HEK293T (cell line): ENCODE results near the gene OPCML.

ENCODE experiments used
- CTCF ChIA-PET: fragments of 350-600 bp; formaldehyde crosslinking; extraction: SDS; loops from one replicate; lab custom pipeline; 2021; ENCODE audit warnings: antibody characterized with exemption, inconsistent platforms; lab: Yijun Ruan, JAX
- POLR2A ChIA-PET: fragments of 350-600 bp; formaldehyde crosslinking; extraction: SDS; loops from one replicate; lab custom pipeline; 2020; ENCODE audit warnings: antibody characterized with exemption, inconsistent platforms; lab: Yijun Ruan, JAX
- DNase-seq: peaks from one replicate; pipeline ENCODE4 v3.0.0; 2012; ENCODE audit warnings: mixed read lengths; ENCODE audit errors: extremely low spot score
- ARNT ChIP-seq: fragments of 450-650 bp; IDR thresholded peaks from 2 replicates; pipeline ENCODE4 v1.6.1; 2017; ENCODE audit warnings: mild to moderate bottlenecking
- BHLHE40 ChIP-seq: fragments of 450-650 bp; IDR thresholded peaks from 2 replicates; pipeline ENCODE4 v1.6.1; 2016; ENCODE audit warnings: mild to moderate bottlenecking, moderate library complexity, borderline replicate concordance
- CTBP1 ChIP-seq: fragments of 450-650 bp; IDR thresholded peaks from 2 replicates; pipeline ENCODE4 v1.6.1; 2016; ENCODE audit warnings: borderline replicate concordance
- ELF4 ChIP-seq: fragments of 450-650 bp; IDR thresholded peaks from 2 replicates; pipeline ENCODE4 v1.6.1; 2017; ENCODE audit warnings: antibody characterized with exemption
- FOXA1 ChIP-seq: fragments of 450-650 bp; IDR thresholded peaks from 2 replicates; pipeline ENCODE4 v1.6.1; 2016; ENCODE audit warnings: mild to moderate bottlenecking
- FOXK2 ChIP-seq: fragments of 450-650 bp; IDR thresholded peaks from 2 replicates; pipeline ENCODE4 v1.6.1; 2016; ENCODE audit warnings: mild to moderate bottlenecking
- FOXM1 ChIP-seq: fragments of 450-650 bp; IDR thresholded peaks from 2 replicates; pipeline ENCODE4 v1.6.1; 2017; ENCODE audit warnings: mild to moderate bottlenecking, borderline replicate concordance
- HDGF ChIP-seq: fragments of 450-650 bp; IDR thresholded peaks from 2 replicates; pipeline ENCODE4 v1.6.1; 2017; ENCODE audit warnings: antibody characterized with exemption, borderline replicate concordance
- L3MBTL2 ChIP-seq: fragments of 450-650 bp; conservative IDR thresholded peaks from 2 replicates; pipeline ENCODE4 v1.6.1; 2016; ENCODE audit warnings: mild to moderate bottlenecking
- LEF1 ChIP-seq: fragments of 450-650 bp; IDR thresholded peaks from 2 replicates; pipeline ENCODE4 v1.6.1; 2017; ENCODE audit warnings: mild to moderate bottlenecking, borderline replicate concordance
- NFRKB ChIP-seq: fragments of 450-650 bp; IDR thresholded peaks from 2 replicates; pipeline ENCODE4 v1.6.1; 2016; ENCODE audit warnings: mild to moderate bottlenecking, moderate library complexity
- PKNOX1 ChIP-seq: fragments of 450-650 bp; IDR thresholded peaks from 2 replicates; pipeline ENCODE4 v1.6.1; 2016
- SP1 ChIP-seq: fragments of 450-650 bp; IDR thresholded peaks from 2 replicates; pipeline ENCODE4 v1.6.1; 2017
- SUZ12 ChIP-seq: fragments of 450-650 bp; IDR thresholded peaks from 2 replicates; pipeline ENCODE4 v1.6.1; 2016; ENCODE audit warnings: mild to moderate bottlenecking
- TARDBP ChIP-seq: fragments of 450-650 bp; IDR thresholded peaks from 2 replicates; pipeline ENCODE4 v1.6.1; 2016
- ZNF384 ChIP-seq: fragments of 450-650 bp; IDR thresholded peaks from 2 replicates; pipeline ENCODE4 v1.6.1; 2016

Gene OPCML

GRCh38 chr11:132447761-132448160, 1084.5 kb downstream of the OPCML start:
- CTCF ChIA-PET, result no interaction called here
- no peak for DNase-seq
- POLR2A ChIA-PET, result no interaction called here
- TF ChIP-seq FOXK2 (no peak), HDGF (no peak), PKNOX1 (no peak), CTBP1 (no peak), ZNF384 (no peak), NFRKB (no peak)

GRCh38 chr11:132445859-132446291, 1086.4 kb downstream of the OPCML start:
- no peak for DNase-seq
- POLR2A ChIA-PET, result no interaction called here
- CTCF ChIA-PET, result no interaction called here
- TF ChIP-seq L3MBTL2 (no peak), SUZ12 (no peak), ZNF384 (no peak), HDGF (no peak)

GRCh38 chr11:132444911-132445310, 1087.4 kb downstream of the OPCML start:
- DNase-seq, result no peak
- ChIA-PET CTCF (no interaction called here), POLR2A (no interaction called here)
- TF ChIP-seq ZNF384, result no peak
- TF ChIP-seq LEF1, result no peak
- no peak for TF ChIP-seq PKNOX1
- no peak for TF ChIP-seq ELF4
- no peak for TF ChIP-seq TARDBP
- TF ChIP-seq FOXA1, result no peak
- no peak for TF ChIP-seq FOXK2
- no peak for TF ChIP-seq CTBP1
- no peak for TF ChIP-seq SP1

GRCh38 chr11:132439711-132440255, 1092.5 kb downstream of the OPCML start:
- CTCF ChIA-PET, result no interaction called here
- no peak for TF ChIP-seq LEF1
- no peak for TF ChIP-seq FOXM1
- DNase-seq, result no peak
- POLR2A ChIA-PET, result no interaction called here

- POLR2A ChIA-PET, result no interaction called here
- no peak for DNase-seq
- CTCF ChIA-PET, result no interaction called here
- TF ChIP-seq FOXA1 (no peak), L3MBTL2 (no peak), SUZ12 (no peak)
These were observed 1093.9 kb downstream of the OPCML start for GRCh38 chr11:132438418-132438817.

- no peak for DNase-seq
- ChIA-PET CTCF (interaction anchor here (0.7 kb wide), 1 partner anchor 28 kb away, joined by 3 read pairs; no protein-coding TSS in a partner anchor), POLR2A (no interaction called here)
- TF ChIP-seq HDGF (no peak), ELF4 (no peak), PKNOX1 (no peak), FOXA1 (no peak), L3MBTL2 (no peak), TARDBP (no peak), BHLHE40 (no peak), ARNT (no peak), ZNF384 (no peak), CTBP1 (no peak), LEF1 (no peak)
These were observed 1101.8 kb downstream of the OPCML start for GRCh38 chr11:132430429-132431062.

GRCh38 chr11:132429685-132430084, 1102.6 kb downstream of the OPCML start:
- TF ChIP-seq PKNOX1 (no peak), BHLHE40 (no peak), L3MBTL2 (no peak), SP1 (no peak)
- DNase-seq, result no peak
- CTCF ChIA-PET, result interaction anchor here (0.7 kb wide), 1 partner anchor 27 kb away, joined by 3 read pairs; no protein-coding TSS in a partner anchor
- POLR2A ChIA-PET, result no interaction called here
